OCI-LY1 (cell line): Measurements from ENCODE around the gene STK31.

ENCODE experiments used
- CTCF ChIP-seq: fragments of 200-600 bp; sonication (generic), shearing (Covaris generic); IDR thresholded peaks from 2 replicates; pipeline ENCODE4 v1.5.1; 2017; ENCODE audit warnings: mild to moderate bottlenecking, antibody characterized with exemption, low read length, moderate library complexity, mixed read lengths
- EZH2 ChIP-seq: fragments of 200-600 bp; sonication (generic), shearing (Covaris generic); IDR thresholded peaks from 2 replicates; pipeline ENCODE4 v1.8.0; 2017; ENCODE audit warnings: borderline replicate concordance, mixed run types, mild to moderate bottlenecking, antibody characterized with exemption, low read length, moderate library complexity, mixed read lengths

GRCh38 chr7:23685731-23686130 is 24.3 kb upstream of the STK31 start:
- TF ChIP-seq CTCF (no peak), EZH2 (no peak)
